HFFc6 (cell line): Measurements from ENCODE around the gene ALPL. TPM values are rescaled to one million over a fixed set of nuclear protein-coding genes. Genes with fewer than 3 reads are reported as not detected.

Experiments
- DNase-seq: peaks from one replicate; pipeline ENCODE4 v3.0.0-alpha.2; 2018
- H3K27ac Mint-ChIP-seq: 2 replicates; pipeline ENCODE4 v1.8.0; 2020; ENCODE audit warnings: mild to moderate bottlenecking, mixed read lengths
- H3K27me3 Mint-ChIP-seq: 2 replicates; pipeline ENCODE4 v1.8.0; 2021; ENCODE audit warnings: mild to moderate bottlenecking, moderate library complexity, mixed read lengths; ENCODE audit not compliant: insufficient read depth
- H3K36me3 Mint-ChIP-seq: 2 replicates; pipeline ENCODE4 v1.8.0; 2021; ENCODE audit warnings: low read depth, mixed read lengths
- H3K4me1 Mint-ChIP-seq: 2 replicates; pipeline ENCODE4 v1.8.0; 2020; ENCODE audit warnings: low read depth, mixed read lengths
- H3K4me3 Mint-ChIP-seq: 2 replicates; pipeline ENCODE4 v1.8.0; 2020; ENCODE audit warnings: mild to moderate bottlenecking, moderate library complexity, mixed read lengths
- H3K9me3 Mint-ChIP-seq: 2 replicates; pipeline ENCODE4 v1.8.0; 2020; ENCODE audit warnings: mild to moderate bottlenecking, mixed read lengths
- CTCF ChIP-seq: fragments of 200-600 bp; sonication (generic); IDR thresholded peaks from 2 replicates; pipeline ENCODE4 v1.5.0; 2021; ENCODE audit warnings: antibody characterized with exemption, mild to moderate bottlenecking
- total RNA-seq, 6 experiments: library from RNA; stranded (reverse); fragmentation: NEBNext Ultra II Directional; extraction: Animal tissue kit (Norgen Biotek cat#: 25700); gene quantifications; 2 replicates in 1 of 6; 3 replicates in 5 of 6; pipeline ENCODE4 v1.2.3, GENCODE V29; 2021

ALPL gene
- total RNA-seq, 6 experiments from 2014 or later: 0.19 to 0.21 TPM; not detected in 4

- Mint-ChIP-seq H3K9me3 (no peaks in the 10 kb centered on the region), H3K27ac (no peak overlapping the region), H3K27me3 (peaks cover 20% of the 10 kb centered on the region), H3K36me3 (no peaks in the 10 kb centered on the region), H3K4me3 (no peak overlapping the region), H3K4me1 (no peaks in the 10 kb centered on the region)
- DNase-seq: no peak
- TF ChIP-seq CTCF: no peak
These were observed 89.2 kb downstream of the ALPL start for GRCh38 chr1:21598417-21598816.

- H3K36me3 Mint-ChIP-seq: no peaks in the 10 kb centered on the region
- no peak for TF ChIP-seq CTCF
- H3K9me3 Mint-ChIP-seq: no peaks in the 10 kb centered on the region
- H3K27me3 Mint-ChIP-seq: peaks cover 20% of the 10 kb centered on the region
- no peak overlapping the region for H3K27ac Mint-ChIP-seq
- H3K4me1 Mint-ChIP-seq: no peaks in the 10 kb centered on the region
- H3K4me3 Mint-ChIP-seq: no peak overlapping the region
- no peak for DNase-seq
These were observed 89.7 kb downstream of the ALPL start for GRCh38 chr1:21598904-21599303.

- Mint-ChIP-seq H3K36me3 (no peaks in the 10 kb centered on the region), H3K27me3 (peaks cover 20% of the 10 kb centered on the region), H3K4me3 (no peak overlapping the region), H3K4me1 (no peaks in the 10 kb centered on the region), H3K9me3 (no peaks in the 10 kb centered on the region), H3K27ac (no peak overlapping the region)
- no peak for TF ChIP-seq CTCF
- no peak for DNase-seq
These were observed 90.2 kb downstream of the ALPL start for GRCh38 chr1:21599402-21599801.

- H3K4me3 Mint-ChIP-seq: no peak overlapping the region
- H3K27me3 Mint-ChIP-seq: peaks cover 26% of the 10 kb centered on the region
- H3K9me3 Mint-ChIP-seq: no peaks in the 10 kb centered on the region
- H3K27ac Mint-ChIP-seq: no peak overlapping the region
- TF ChIP-seq CTCF: no peak
- H3K4me1 Mint-ChIP-seq: no peaks in the 10 kb centered on the region
- H3K36me3 Mint-ChIP-seq: no peaks in the 10 kb centered on the region
- no peak for DNase-seq
These were observed 92.2 kb downstream of the ALPL start for GRCh38 chr1:21601278-21602048.

- no peak for DNase-seq
- no peak for TF ChIP-seq CTCF
- Mint-ChIP-seq H3K36me3 (no peaks in the 10 kb centered on the region), H3K4me3 (no peak overlapping the region), H3K9me3 (no peaks in the 10 kb centered on the region), H3K27ac (no peak overlapping the region), H3K4me1 (peaks cover 6% of the 10 kb centered on the region; the same call in 1 of the 2 replicates), H3K27me3 (peaks cover 22% of the 10 kb centered on the region)
These were observed 94.2 kb downstream of the ALPL start for GRCh38 chr1:21603177-21604138.
